SJSA1 (cell line): ENCODE measurements around the gene LRCH1. TPM values are rescaled to one million over a fixed set of nuclear protein-coding genes. Genes with fewer than 3 reads are reported as not detected.

Experiments used
- DNase-seq, 2 experiments: peaks; one replicate each; pipeline ENCODE4 v3.0.0-alpha.2; 2015 to 2020; ENCODE audit warnings: low spot score in 2 of 2, low read depth in 1 of 2
- H3K27ac ChIP-seq: fragments of 250-450 bp; sonication (Bioruptor Pico); 2 replicates; pipeline ENCODE4 v1.5.1; 2020; ENCODE audit warnings: mild to moderate bottlenecking, moderate library complexity
- H3K27me3 ChIP-seq: fragments of 250-450 bp; sonication (Bioruptor Pico); replicated peaks from 2 replicates; pipeline ENCODE4 v1.5.1; 2020; ENCODE audit warnings: mild to moderate bottlenecking, moderate library complexity
- H3K36me3 ChIP-seq: fragments of 250-450 bp; sonication (Bioruptor Pico); 2 replicates; pipeline ENCODE4 v1.5.1; 2020; ENCODE audit warnings: mild to moderate bottlenecking
- H3K4me1 ChIP-seq: fragments of 250-450 bp; sonication (Bioruptor Pico); replicated peaks from 2 replicates; pipeline ENCODE4 v1.6.1; 2021; ENCODE audit warnings: mild to moderate bottlenecking
- H3K4me3 ChIP-seq: fragments of 250-450 bp; sonication (Bioruptor Pico); 2 replicates; pipeline ENCODE4 v1.5.1; 2020; ENCODE audit warnings: mild to moderate bottlenecking
- H3K9me3 ChIP-seq: fragments of 250-450 bp; sonication (Bioruptor Pico); replicated peaks from 2 replicates; pipeline ENCODE4 v1.5.1; 2020; ENCODE audit warnings: mild to moderate bottlenecking
- total RNA-seq: library from RNA; depleted of rRNA; stranded (reverse); fragments of >200 nt; shearing (Covaris generic); gene quantifications from 2 replicates; pipeline ENCODE4 v1.2.3, GENCODE V29; 2014; rRNA removed

LRCH1 gene
- total RNA-seq, 1 experiment from 2014 or later: 6.3 TPM

DNA sequence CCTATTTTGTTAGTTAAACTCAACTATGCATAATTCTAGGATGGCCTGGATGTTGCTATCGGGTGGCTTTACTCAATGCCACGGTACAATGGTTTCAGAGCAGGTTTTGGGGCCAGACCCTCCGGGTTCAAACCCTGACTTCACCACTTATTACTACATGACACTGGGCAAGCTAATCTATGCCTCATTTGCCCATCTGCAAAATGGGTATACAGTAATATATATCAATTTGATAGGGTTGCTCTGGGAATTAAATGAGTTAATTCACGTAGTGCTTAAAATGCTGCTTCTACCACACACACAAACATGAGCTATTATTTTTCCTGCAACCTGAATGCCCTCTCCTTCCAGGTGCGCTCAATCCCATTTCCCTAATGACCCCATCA is 243.2 kb downstream of the LRCH1 start:
- peaks cover 21% of the 10 kb centered on the region for H3K4me1 ChIP-seq
- no peaks in the 10 kb centered on the region for H3K9me3 ChIP-seq
- H3K36me3 ChIP-seq: peaks cover 18% of the 10 kb centered on the region
- DNase-seq: no peak
- no peaks in the 10 kb centered on the region for H3K27me3 ChIP-seq
- H3K27ac ChIP-seq: no peak overlapping the region
- H3K4me3 ChIP-seq: peak overlapping the region; percentile 76

- Histone ChIP-seq H3K4me3 (peak within 1 kb of the TSS; percentile 76), H3K27me3 (no peaks in the 10 kb centered on the region), H3K4me1 (peaks cover 27% of the 10 kb centered on the region), H3K27ac (peak within 1 kb of the TSS; percentile 71), H3K9me3 (no peaks in the 10 kb centered on the region), H3K36me3 (peaks cover 13% of the 10 kb centered on the region)
- DNase-seq: peak; percentile 86 to 93
Measured at GRCh38 chr13:46796515-46797474, 243.8 kb downstream of the LRCH1 start, which contains the start of gene ESD. ESD (minus strand) TSS chr13:46797161; CDS start chr13:46791413, 5,748 bp downstream.

DNA sequence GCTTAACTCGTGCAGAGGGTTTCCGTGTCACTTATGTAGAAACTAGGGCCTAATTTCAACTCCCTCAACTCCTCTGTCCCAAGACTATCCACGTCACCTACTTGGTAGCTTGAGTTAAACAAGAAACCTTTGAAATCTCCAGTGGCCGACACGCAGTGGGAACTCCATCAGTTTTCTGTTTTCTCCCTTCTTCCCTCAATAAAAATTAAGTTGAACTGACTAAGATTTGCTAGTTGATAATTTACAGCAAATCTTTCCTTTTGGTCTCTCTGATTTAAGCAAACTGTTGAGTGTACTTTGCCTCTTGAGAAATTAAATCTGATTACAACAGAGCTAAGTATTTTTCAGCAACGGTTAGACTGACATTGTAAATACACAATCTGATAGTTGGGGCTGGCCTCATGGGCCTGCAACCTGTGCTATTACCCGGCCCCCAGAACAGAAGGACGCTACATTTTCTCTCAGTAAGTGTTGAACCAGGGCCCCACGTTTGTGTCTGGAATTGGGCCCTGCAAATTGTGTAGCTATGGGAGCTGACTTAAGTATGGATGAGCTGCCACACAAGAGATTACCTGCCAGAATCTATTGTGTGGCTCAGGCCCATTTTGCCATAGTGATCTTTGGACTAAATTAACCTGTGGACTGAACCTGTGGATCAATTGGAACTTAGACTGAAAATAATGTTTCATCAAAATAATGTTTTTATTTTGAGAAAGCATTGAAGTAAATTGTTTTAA is 244.7 kb downstream of the LRCH1 start:
- Histone ChIP-seq H3K27ac (peak overlapping the region; percentile 71), H3K4me3 (peak overlapping the region; percentile 76), H3K4me1 (peaks cover 36% of the 10 kb centered on the region), H3K36me3 (peaks cover 13% of the 10 kb centered on the region), H3K27me3 (no peaks in the 10 kb centered on the region), H3K9me3 (no peaks in the 10 kb centered on the region)
- no peak for DNase-seq

DNA sequence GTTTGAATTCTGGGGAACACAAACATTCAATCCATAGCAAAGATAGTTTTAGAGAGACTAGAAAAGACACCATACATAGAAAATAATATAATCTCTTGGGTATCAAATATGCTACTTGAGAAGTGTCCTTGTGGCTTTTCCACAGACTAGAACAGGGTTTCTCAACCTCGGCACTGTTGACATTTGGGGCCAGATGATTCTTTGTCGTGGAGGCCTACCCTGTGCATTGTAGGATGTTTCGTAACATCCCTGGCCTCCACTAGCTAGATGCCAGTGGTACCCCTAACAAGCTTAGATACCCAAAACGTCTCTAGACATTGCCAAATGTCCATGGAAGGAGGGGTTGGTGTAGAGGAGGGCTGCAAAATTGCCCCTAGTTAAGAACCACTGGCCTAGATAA is 246.2 kb downstream of the LRCH1 start:
- H3K36me3 ChIP-seq: peaks cover 9% of the 10 kb centered on the region
- H3K9me3 ChIP-seq: no peaks in the 10 kb centered on the region
- peaks cover 51% of the 10 kb centered on the region for H3K4me1 ChIP-seq
- H3K27ac ChIP-seq: no peak overlapping the region
- H3K27me3 ChIP-seq: no peaks in the 10 kb centered on the region
- H3K4me3 ChIP-seq: no peak overlapping the region
- DNase-seq: no peak

DNA sequence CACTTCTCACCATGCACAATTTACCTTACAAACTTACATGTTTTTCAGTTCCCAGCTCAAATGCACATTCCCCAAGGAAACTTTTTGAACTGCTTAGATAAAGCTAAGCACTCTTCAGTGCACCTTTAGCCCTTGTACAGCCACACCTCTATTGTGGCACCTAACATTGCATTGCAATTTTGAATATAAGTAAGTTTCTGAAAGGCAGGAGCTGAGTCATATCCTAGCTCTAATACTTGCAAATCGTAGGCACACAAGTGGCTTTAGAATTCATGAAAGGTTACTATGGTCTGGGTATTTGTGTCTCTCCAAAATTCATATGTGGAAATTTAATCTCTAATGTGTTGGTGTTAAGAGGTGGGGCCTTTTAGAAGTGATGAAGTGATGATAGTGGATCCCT is 248.9 kb downstream of the LRCH1 start:
- no peak overlapping the region for H3K4me3 ChIP-seq
- H3K27me3 ChIP-seq: no peaks in the 10 kb centered on the region
- peak overlapping the region; percentile 2; the same call in 1 of the 2 replicates for H3K27ac ChIP-seq
- peaks cover under 1% of the 10 kb centered on the region; the same call in 1 of the 2 replicates for H3K36me3 ChIP-seq
- no peak for DNase-seq
- H3K4me1 ChIP-seq: peaks cover 57% of the 10 kb centered on the region
- H3K9me3 ChIP-seq: no peaks in the 10 kb centered on the region

Other genes starting within 250 kb of the LRCH1 start
- 0.21 TPM in 1 of 2 replicates, not detected in the other for gene RUBCNL, start 165.9 kb upstream of the LRCH1 start, total RNA-seq
- 98.2 and 108 TPM in 2 replicates for gene ESD, start 244.0 kb downstream of the LRCH1 start, total RNA-seq